HG03175 (cell line): ENCODE results near the gene SEMA4D.
A peak's percentile ranks its signal among the peaks of the same experiment; 100 is the strongest.
"Not testable (repeated sequence)": the region's sequence is repeated elsewhere in the genome, so short reads cannot be mapped to it uniquely, and the experiment has no call there.

Experiments used
- ATAC-seq: cut with Tn5 transposase; IDR thresholded peaks from one replicate; pipeline ENCODE4 v1.9.1; 2021; ENCODE audit warnings: mild to moderate bottlenecking, moderate library complexity; ENCODE audit not compliant: unreplicated experiment

SEMA4D gene

GRCh38 chr9:89482901-89483361 is 15.0 kb downstream of the SEMA4D start:
- no peak for ATAC-seq

GRCh38 chr9:89482056-89482851 is 15.7 kb downstream of the SEMA4D start:
- no peak for ATAC-seq

- no peak for ATAC-seq
Observed at GRCh38 chr9:89481538-89481915, 16.4 kb downstream of the SEMA4D start.

GRCh38 chr9:89480825-89481537 is 16.9 kb downstream of the SEMA4D start:
- ATAC-seq = no peak

- ATAC-seq = not testable (repeated sequence)
Observed at GRCh38 chr9:89480372-89480771, 17.5 kb downstream of the SEMA4D start.

- not testable (repeated sequence) for ATAC-seq
Observed at GRCh38 chr9:89479669-89480011, 18.3 kb downstream of the SEMA4D start.

GRCh38 chr9:89478821-89479668 is 18.9 kb downstream of the SEMA4D start:
- ATAC-seq = no peak

GRCh38 chr9:89477811-89478630 is 19.9 kb downstream of the SEMA4D start:
- ATAC-seq = no peak

- ATAC-seq = no peak
Observed at GRCh38 chr9:89477384-89477783, 20.5 kb downstream of the SEMA4D start.

- ATAC-seq = no peak
Observed at GRCh38 chr9:89476546-89476945, 21.4 kb downstream of the SEMA4D start.

- ATAC-seq = no peak
Observed at GRCh38 chr9:89475891-89476440, 21.9 kb downstream of the SEMA4D start.

GRCh38 chr9:89474939-89475338 is 23.0 kb downstream of the SEMA4D start:
- ATAC-seq = no peak

GRCh38 chr9:89473762-89474469 is 24.0 kb downstream of the SEMA4D start:
- peak; percentile 68 for ATAC-seq

- ATAC-seq = not testable (repeated sequence)
Observed at GRCh38 chr9:89471796-89472320, 26.1 kb downstream of the SEMA4D start.

GRCh38 chr9:89471390-89471789 is 26.5 kb downstream of the SEMA4D start:
- ATAC-seq = no peak

GRCh38 chr9:89470224-89470839 is 27.6 kb downstream of the SEMA4D start:
- no peak for ATAC-seq

GRCh38 chr9:89469003-89469402 is 28.9 kb downstream of the SEMA4D start:
- ATAC-seq = no peak

GRCh38 chr9:89468281-89468960 is 29.5 kb downstream of the SEMA4D start:
- ATAC-seq = no peak
